GM23338 (cell line): Measurements from ENCODE around the gene MPP1. TPM values are rescaled to one million over a fixed set of nuclear protein-coding genes. Genes with fewer than 3 reads are reported as not detected.

Experiments used
- ATAC-seq: fragments of 200-7000 bp; cut with Tn5 transposase; 3 replicates; pipeline ENCODE4 v1.9.1; 2020
- DNase-seq: peaks from one replicate; pipeline ENCODE4 v3.0.0-alpha.2; 2015; ENCODE audit warnings: low spot score
- H2AFZ ChIP-seq: fragments of 200-600 bp; sonication (generic); 2 replicates; pipeline ENCODE4 v1.8.0; 2016; ENCODE audit warnings: antibody characterized with exemption, mild to moderate bottlenecking, moderate library complexity
- H3F3A ChIP-seq: fragments of 200-600 bp; sonication (generic); replicated peaks from 2 replicates; pipeline ENCODE4 v1.8.0; 2017; ENCODE audit warnings: antibody characterized with exemption, mixed run types, low read depth
- H3K27ac ChIP-seq: fragments of 200-600 bp; sonication (generic); 2 replicates; pipeline ENCODE4 v1.6.1; 2016; ENCODE audit warnings: low read depth
- H3K27me3 ChIP-seq: fragments of 200-600 bp; sonication (generic); 2 replicates; pipeline ENCODE4 v1.8.0; 2016; ENCODE audit warnings: mild to moderate bottlenecking, mixed run types, moderate library complexity; ENCODE audit not compliant: insufficient read depth
- H3K36me3 ChIP-seq: fragments of 200-600 bp; sonication (generic); 2 replicates; pipeline ENCODE4 v1.8.0; 2016; ENCODE audit warnings: mild to moderate bottlenecking; ENCODE audit not compliant: insufficient read depth
- H3K4me1 ChIP-seq: fragments of 200-600 bp; sonication (generic); 2 replicates; pipeline ENCODE4 v1.8.0; 2016; ENCODE audit warnings: mild to moderate bottlenecking, moderate library complexity; ENCODE audit not compliant: insufficient read depth
- H3K4me2 ChIP-seq: fragments of 200-600 bp; sonication (generic); 2 replicates; pipeline ENCODE4 v1.7.1; 2017; ENCODE audit warnings: mixed run types
- H3K4me3 ChIP-seq: fragments of 200-600 bp; sonication (generic); 2 replicates; pipeline ENCODE4 v1.6.1; 2016; ENCODE audit warnings: mixed run types
- H3K79me2 ChIP-seq: fragments of 200-600 bp; sonication (generic); replicated peaks from 2 replicates; pipeline ENCODE4 v1.8.0; 2017; ENCODE audit warnings: mild to moderate bottlenecking; ENCODE audit not compliant: insufficient read depth
- H3K9me2 ChIP-seq: fragments of 200-600 bp; sonication (generic); 2 replicates; pipeline ENCODE4 v1.8.0; 2017; ENCODE audit not compliant: insufficient read depth
- H4K20me1 ChIP-seq: fragments of 200-600 bp; sonication (generic); replicated peaks from 2 replicates; pipeline ENCODE4 v1.8.0; 2017; ENCODE audit warnings: mild to moderate bottlenecking; ENCODE audit not compliant: insufficient read depth
- H3K27ac Mint-ChIP-seq: 2 replicates; pipeline ENCODE4 v1.8.0; 2020; ENCODE audit warnings: inconsistent platforms, mild to moderate bottlenecking, moderate library complexity, mixed read lengths
- H3K27me3 Mint-ChIP-seq: 3 replicates; pipeline ENCODE4 v1.8.0; 2022; ENCODE audit warnings: low read depth, mild to moderate bottlenecking, moderate library complexity, mixed read lengths, inconsistent platforms; ENCODE audit not compliant: insufficient read depth, poor library complexity
- H3K36me3 Mint-ChIP-seq: 3 replicates; pipeline ENCODE4 v1.8.0; 2021; ENCODE audit warnings: low read depth, mild to moderate bottlenecking, inconsistent platforms, moderate library complexity, mixed read lengths
- H3K4me1 Mint-ChIP-seq: 3 replicates; pipeline ENCODE4 v1.8.0; 2020; ENCODE audit warnings: mild to moderate bottlenecking, inconsistent platforms, mixed read lengths
- H3K4me3 Mint-ChIP-seq: 3 replicates; pipeline ENCODE4 v1.8.0; 2021; ENCODE audit warnings: moderate library complexity, mild to moderate bottlenecking, inconsistent platforms, mixed read lengths
- H3K9me3 Mint-ChIP-seq: 3 replicates; pipeline ENCODE4 v1.8.0; 2020; ENCODE audit warnings: moderate library complexity, mild to moderate bottlenecking, inconsistent platforms, mixed read lengths
- CREB1 ChIP-seq: fragments of 250-450 bp; sonication (Bioruptor Pico); IDR thresholded peaks from 2 replicates; pipeline ENCODE4 v1.5.0; 2020; ENCODE audit warnings: low read depth, mild to moderate bottlenecking, moderate library complexity
- EZH2 ChIP-seq: fragments of 200-600 bp; sonication (generic); IDR thresholded peaks from one replicate; pipeline ENCODE4 v1.8.0; 2017; ENCODE audit warnings: antibody characterized with exemption, mild to moderate bottlenecking, low read depth; ENCODE audit not compliant: unreplicated experiment
- EZH2phosphoT487 ChIP-seq: fragments of 200-600 bp; sonication (generic); IDR thresholded peaks from one replicate; pipeline ENCODE4 v1.8.1; 2018; ENCODE audit warnings: antibody characterized with exemption; ENCODE audit not compliant: unreplicated experiment
- JUNB ChIP-seq: IDR thresholded peaks from one replicate; pipeline ENCODE4 v1.6.1; 2016; ENCODE audit warnings: antibody characterized with exemption; ENCODE audit not compliant: unreplicated experiment
- NANOG ChIP-seq: IDR thresholded peaks from 2 replicates; pipeline ENCODE4 v1.6.1; 2016; ENCODE audit warnings: antibody characterized with exemption, borderline replicate concordance
- POLR2AphosphoS5 ChIP-seq: IDR thresholded peaks from 2 replicates; pipeline ENCODE4 v1.6.1; 2016; ENCODE audit warnings: antibody characterized with exemption, low read depth
- STAT1 ChIP-seq: IDR thresholded peaks from one replicate; pipeline ENCODE4 v1.6.1; 2016; ENCODE audit warnings: antibody characterized with exemption; ENCODE audit not compliant: unreplicated experiment
- ZNF114 ChIP-seq: fragments of 250-450 bp; sonication (Bioruptor Pico); IDR thresholded peaks from 2 replicates; pipeline ENCODE4 v1.5.0; 2020; ENCODE audit warnings: mild to moderate bottlenecking, moderate library complexity
- ZNF331 ChIP-seq: fragments of 250-450 bp; sonication (Bioruptor Pico); IDR thresholded peaks from 2 replicates; pipeline ENCODE4 v1.5.0; 2020; ENCODE audit warnings: low read depth, mild to moderate bottlenecking, moderate library complexity
- polyA plus RNA-seq: library from polyadenylated mRNA; unstranded; fragments of >200 nt; fragmentation: Nextera tagmentation; extraction: Ambion mirVana; gene quantifications from 2 replicates; pipeline ENCODE4 v1.2.1, GENCODE V29; 2016
- total RNA-seq: library from RNA; depleted of rRNA; stranded (reverse); fragments of >200 nt; shearing (Covaris generic); gene quantifications from 2 replicates; pipeline ENCODE4 v1.2.3, GENCODE V29; 2014
- TF ChIP-seq, protein P1 (sequence below): fragments of 250-450 bp; sonication (Bioruptor Pico); IDR thresholded peaks from 2 replicates; pipeline ENCODE4 v1.5.0; 2020; ENCODE audit warnings: mild to moderate bottlenecking, moderate library complexity
- TF ChIP-seq, protein P2 (sequence below): IDR thresholded peaks from one replicate; pipeline ENCODE4 v1.6.1; 2018; ENCODE audit warnings: antibody characterized with exemption; ENCODE audit not compliant: unreplicated experiment
- TF ChIP-seq, protein P3 (sequence below): IDR thresholded peaks from 2 replicates; pipeline ENCODE4 v1.6.1; 2016; ENCODE audit warnings: antibody characterized with exemption
- TF ChIP-seq, protein P4 (sequence below), 2 experiments: fragments of 200-600 bp in 1 of 2; sonication (generic) in 1 of 2; conservative IDR thresholded peaks; 2 replicates each; pipeline versions ENCODE4 v1.5.1 to v1.6.1; 2016 to 2017; ENCODE audit warnings: antibody characterized with exemption in 2 of 2, low read depth in 2 of 2, mild to moderate bottlenecking in 2 of 2, moderate library complexity in 1 of 2

The MPP1 gene
- total and polyA plus RNA-seq, 2 experiments from 2014 or later = 18.7 to 27.2 TPM

DNA sequence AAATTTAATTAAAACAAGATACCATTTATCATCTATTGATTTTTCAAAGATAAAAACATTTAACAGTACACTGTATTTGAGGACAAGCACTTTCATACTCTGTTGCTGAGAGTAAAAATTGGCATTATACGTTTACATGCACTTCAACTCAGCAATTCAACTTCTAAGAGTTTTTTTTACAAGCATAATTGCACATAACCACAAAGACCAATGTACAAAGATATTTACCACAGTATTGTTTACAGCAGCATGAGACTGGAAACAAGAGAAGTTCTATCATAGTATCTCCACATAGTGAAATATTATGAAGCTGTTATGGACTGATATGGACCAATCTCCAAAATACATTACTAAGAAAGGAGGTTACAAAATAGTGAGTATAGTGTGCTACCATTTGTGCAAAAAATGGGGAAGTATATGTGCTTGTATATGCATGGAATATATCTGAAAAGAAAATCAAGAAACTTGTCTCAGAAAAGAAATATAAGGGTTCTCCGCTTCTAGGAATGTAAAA is 65.3 kb downstream of the MPP1 start:
- H4K20me1 ChIP-seq = no peaks in the 10 kb centered on the region
- H3K27ac ChIP-seq = no peak overlapping the region
- H3K79me2 ChIP-seq = no peaks in the 10 kb centered on the region
- H3K27me3 ChIP-seq = no peaks in the 10 kb centered on the region
- Mint-ChIP-seq H3K27me3 (peaks cover 2% of the 10 kb centered on the region), H3K9me3 (no peaks in the 10 kb centered on the region; the same call in 2 of the 3 replicates), H3K4me3 (no peak overlapping the region), H3K4me1 (no peaks in the 10 kb centered on the region), H3K27ac (no peak overlapping the region), H3K36me3 (no peaks in the 10 kb centered on the region)
- H3K4me2 ChIP-seq = no peak overlapping the region
- H3K4me3 ChIP-seq = no peak overlapping the region
- no peak for DNase-seq
- ATAC-seq = no peak
- H3K9me2 ChIP-seq = no peaks in the 10 kb centered on the region
- no peaks in the 10 kb centered on the region for H3K36me3 ChIP-seq
- H3K4me1 ChIP-seq = no peaks in the 10 kb centered on the region
- H3F3A ChIP-seq = no peaks in the 10 kb centered on the region
- H2AFZ ChIP-seq = no peak overlapping the region
- TF ChIP-seq POLR2AphosphoS5 (no peak), CREB1 (CRISPR knock-in tag) (no peak), ZNF114 (CRISPR knock-in tag) (no peak), STAT1 (no peak), ZNF331 (CRISPR knock-in tag) (no peak), JUNB (no peak), EZH2 (no peak), EZH2phosphoT487 (no peak), NANOG (no peak)
- TF ChIP-seq, protein P1, sequence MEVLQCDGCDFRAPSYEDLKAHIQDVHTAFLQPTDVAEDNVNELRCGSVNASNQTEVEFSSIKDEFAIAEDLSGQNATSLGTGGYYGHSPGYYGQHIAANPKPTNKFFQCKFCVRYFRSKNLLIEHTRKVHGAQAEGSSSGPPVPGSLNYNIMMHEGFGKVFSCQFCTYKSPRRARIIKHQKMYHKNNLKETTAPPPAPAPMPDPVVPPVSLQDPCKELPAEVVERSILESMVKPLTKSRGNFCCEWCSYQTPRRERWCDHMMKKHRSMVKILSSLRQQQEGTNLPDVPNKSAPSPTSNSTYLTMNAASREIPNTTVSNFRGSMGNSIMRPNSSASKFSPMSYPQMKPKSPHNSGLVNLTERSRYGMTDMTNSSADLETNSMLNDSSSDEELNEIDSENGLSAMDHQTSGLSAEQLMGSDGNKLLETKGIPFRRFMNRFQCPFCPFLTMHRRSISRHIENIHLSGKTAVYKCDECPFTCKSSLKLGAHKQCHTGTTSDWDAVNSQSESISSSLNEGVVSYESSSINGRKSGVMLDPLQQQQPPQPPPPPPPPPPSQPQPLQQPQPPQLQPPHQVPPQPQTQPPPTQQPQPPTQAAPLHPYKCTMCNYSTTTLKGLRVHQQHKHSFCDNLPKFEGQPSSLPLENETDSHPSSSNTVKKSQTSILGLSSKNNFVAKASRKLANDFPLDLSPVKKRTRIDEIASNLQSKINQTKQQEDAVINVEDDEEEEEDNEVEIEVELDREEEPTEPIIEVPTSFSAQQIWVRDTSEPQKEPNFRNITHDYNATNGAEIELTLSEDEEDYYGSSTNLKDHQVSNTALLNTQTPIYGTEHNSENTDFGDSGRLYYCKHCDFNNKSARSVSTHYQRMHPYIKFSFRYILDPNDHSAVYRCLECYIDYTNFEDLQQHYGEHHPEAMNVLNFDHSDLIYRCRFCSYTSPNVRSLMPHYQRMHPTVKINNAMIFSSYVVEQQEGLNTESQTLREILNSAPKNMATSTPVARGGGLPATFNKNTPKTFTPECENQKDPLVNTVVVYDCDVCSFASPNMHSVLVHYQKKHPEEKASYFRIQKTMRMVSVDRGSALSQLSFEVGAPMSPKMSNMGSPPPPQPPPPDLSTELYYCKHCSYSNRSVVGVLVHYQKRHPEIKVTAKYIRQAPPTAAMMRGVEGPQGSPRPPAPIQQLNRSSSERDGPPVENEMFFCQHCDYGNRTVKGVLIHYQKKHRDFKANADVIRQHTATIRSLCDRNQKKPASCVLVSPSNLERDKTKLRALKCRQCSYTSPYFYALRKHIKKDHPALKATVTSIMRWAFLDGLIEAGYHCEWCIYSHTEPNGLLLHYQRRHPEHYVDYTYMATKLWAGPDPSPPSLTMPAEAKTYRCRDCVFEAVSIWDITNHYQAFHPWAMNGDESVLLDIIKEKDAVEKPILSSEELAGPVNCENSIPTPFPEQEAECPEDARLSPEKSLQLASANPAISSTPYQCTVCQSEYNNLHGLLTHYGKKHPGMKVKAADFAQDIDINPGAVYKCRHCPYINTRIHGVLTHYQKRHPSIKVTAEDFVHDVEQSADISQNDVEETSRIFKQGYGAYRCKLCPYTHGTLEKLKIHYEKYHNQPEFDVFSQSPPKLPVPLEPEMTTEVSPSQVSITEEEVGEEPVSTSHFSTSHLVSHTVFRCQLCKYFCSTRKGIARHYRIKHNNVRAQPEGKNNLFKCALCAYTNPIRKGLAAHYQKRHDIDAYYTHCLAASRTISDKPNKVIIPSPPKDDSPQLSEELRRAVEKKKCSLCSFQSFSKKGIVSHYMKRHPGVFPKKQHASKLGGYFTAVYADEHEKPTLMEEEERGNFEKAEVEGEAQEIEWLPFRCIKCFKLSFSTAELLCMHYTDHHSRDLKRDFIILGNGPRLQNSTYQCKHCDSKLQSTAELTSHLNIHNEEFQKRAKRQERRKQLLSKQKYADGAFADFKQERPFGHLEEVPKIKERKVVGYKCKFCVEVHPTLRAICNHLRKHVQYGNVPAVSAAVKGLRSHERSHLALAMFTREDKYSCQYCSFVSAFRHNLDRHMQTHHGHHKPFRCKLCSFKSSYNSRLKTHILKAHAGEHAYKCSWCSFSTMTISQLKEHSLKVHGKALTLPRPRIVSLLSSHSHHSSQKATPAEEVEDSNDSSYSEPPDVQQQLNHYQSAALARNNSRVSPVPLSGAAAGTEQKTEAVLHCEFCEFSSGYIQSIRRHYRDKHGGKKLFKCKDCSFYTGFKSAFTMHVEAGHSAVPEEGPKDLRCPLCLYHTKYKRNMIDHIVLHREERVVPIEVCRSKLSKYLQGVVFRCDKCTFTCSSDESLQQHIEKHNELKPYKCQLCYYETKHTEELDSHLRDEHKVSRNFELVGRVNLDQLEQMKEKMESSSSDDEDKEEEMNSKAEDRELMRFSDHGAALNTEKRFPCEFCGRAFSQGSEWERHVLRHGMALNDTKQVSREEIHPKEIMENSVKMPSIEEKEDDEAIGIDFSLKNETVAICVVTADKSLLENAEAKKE (CRISPR knock-in tag) = no peak
- TF ChIP-seq, protein P2, sequence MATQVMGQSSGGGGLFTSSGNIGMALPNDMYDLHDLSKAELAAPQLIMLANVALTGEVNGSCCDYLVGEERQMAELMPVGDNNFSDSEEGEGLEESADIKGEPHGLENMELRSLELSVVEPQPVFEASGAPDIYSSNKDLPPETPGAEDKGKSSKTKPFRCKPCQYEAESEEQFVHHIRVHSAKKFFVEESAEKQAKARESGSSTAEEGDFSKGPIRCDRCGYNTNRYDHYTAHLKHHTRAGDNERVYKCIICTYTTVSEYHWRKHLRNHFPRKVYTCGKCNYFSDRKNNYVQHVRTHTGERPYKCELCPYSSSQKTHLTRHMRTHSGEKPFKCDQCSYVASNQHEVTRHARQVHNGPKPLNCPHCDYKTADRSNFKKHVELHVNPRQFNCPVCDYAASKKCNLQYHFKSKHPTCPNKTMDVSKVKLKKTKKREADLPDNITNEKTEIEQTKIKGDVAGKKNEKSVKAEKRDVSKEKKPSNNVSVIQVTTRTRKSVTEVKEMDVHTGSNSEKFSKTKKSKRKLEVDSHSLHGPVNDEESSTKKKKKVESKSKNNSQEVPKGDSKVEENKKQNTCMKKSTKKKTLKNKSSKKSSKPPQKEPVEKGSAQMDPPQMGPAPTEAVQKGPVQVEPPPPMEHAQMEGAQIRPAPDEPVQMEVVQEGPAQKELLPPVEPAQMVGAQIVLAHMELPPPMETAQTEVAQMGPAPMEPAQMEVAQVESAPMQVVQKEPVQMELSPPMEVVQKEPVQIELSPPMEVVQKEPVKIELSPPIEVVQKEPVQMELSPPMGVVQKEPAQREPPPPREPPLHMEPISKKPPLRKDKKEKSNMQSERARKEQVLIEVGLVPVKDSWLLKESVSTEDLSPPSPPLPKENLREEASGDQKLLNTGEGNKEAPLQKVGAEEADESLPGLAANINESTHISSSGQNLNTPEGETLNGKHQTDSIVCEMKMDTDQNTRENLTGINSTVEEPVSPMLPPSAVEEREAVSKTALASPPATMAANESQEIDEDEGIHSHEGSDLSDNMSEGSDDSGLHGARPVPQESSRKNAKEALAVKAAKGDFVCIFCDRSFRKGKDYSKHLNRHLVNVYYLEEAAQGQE = no peak
- TF ChIP-seq, protein P3, sequence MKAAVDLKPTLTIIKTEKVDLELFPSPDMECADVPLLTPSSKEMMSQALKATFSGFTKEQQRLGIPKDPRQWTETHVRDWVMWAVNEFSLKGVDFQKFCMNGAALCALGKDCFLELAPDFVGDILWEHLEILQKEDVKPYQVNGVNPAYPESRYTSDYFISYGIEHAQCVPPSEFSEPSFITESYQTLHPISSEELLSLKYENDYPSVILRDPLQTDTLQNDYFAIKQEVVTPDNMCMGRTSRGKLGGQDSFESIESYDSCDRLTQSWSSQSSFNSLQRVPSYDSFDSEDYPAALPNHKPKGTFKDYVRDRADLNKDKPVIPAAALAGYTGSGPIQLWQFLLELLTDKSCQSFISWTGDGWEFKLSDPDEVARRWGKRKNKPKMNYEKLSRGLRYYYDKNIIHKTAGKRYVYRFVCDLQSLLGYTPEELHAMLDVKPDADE = no peak
- TF ChIP-seq, protein P4, sequence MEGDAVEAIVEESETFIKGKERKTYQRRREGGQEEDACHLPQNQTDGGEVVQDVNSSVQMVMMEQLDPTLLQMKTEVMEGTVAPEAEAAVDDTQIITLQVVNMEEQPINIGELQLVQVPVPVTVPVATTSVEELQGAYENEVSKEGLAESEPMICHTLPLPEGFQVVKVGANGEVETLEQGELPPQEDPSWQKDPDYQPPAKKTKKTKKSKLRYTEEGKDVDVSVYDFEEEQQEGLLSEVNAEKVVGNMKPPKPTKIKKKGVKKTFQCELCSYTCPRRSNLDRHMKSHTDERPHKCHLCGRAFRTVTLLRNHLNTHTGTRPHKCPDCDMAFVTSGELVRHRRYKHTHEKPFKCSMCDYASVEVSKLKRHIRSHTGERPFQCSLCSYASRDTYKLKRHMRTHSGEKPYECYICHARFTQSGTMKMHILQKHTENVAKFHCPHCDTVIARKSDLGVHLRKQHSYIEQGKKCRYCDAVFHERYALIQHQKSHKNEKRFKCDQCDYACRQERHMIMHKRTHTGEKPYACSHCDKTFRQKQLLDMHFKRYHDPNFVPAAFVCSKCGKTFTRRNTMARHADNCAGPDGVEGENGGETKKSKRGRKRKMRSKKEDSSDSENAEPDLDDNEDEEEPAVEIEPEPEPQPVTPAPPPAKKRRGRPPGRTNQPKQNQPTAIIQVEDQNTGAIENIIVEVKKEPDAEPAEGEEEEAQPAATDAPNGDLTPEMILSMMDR (conservative IDR thresholded peaks at IDR 0.05; ENCODE audit: low read depth in 2 of 2) = no peak
